IPS-20b (cell line): Measurements from ENCODE around the gene FBXO46.

Experiments
- H3K27ac ChIP-seq: one replicate; pipeline ENCODE4 v1.5.1; 2013; ENCODE audit warnings: low read length
- H3K27me3 ChIP-seq: 2 replicates; pipeline ENCODE4 v1.6.1; 2013; ENCODE audit warnings: mild to moderate bottlenecking, low read length, inconsistent platforms; ENCODE audit not compliant: insufficient read depth
- H3K36me3 ChIP-seq: 2 replicates; pipeline ENCODE4 v1.6.1; 2013; ENCODE audit warnings: low read depth, mild to moderate bottlenecking, inconsistent platforms, low read length, moderate library complexity; ENCODE audit not compliant: insufficient read depth
- H3K4me1 ChIP-seq: 2 replicates; pipeline ENCODE4 v1.6.1; 2013; ENCODE audit warnings: mild to moderate bottlenecking, control low read depth, inconsistent platforms, low read length, moderate library complexity; ENCODE audit not compliant: insufficient read depth
- H3K4me3 ChIP-seq: 2 replicates; pipeline ENCODE4 v1.5.1; 2013; ENCODE audit warnings: mild to moderate bottlenecking, low read length, inconsistent platforms
- H3K9ac ChIP-seq: 2 replicates; pipeline ENCODE4 v1.6.1; 2013; ENCODE audit warnings: low read depth, mild to moderate bottlenecking, inconsistent platforms, low read length, moderate library complexity
- H3K9me3 ChIP-seq: 2 replicates; pipeline ENCODE4 v1.6.1; 2013; ENCODE audit warnings: mild to moderate bottlenecking, low read depth, low read length, inconsistent platforms; ENCODE audit not compliant: insufficient read depth

Gene FBXO46

GRCh38 chr19:45730368-45731288 is at the start of gene FBXO46:
Gene FBXO46 (minus strand): TSS chr19:45730896. CDS start chr19:45713495, 17,401 bp downstream.
- peak within 1 kb of the TSS; percentile 16 for H3K27ac ChIP-seq
- no peaks in the 10 kb centered on the region for H3K36me3 ChIP-seq

GRCh38 chr19:45780146-45780447 is 49.4 kb upstream of the FBXO46 start:
- peaks cover 23% of the 10 kb centered on the region for H3K36me3 ChIP-seq
- H3K4me3 ChIP-seq, result peak overlapping the region; percentile 45; the same call in 1 of the 2 replicates

More at GRCh38 chr19:45730368-45731288, at the start of gene FBXO46:
- Histone ChIP-seq H3K27me3 (no peaks in the 10 kb centered on the region), H3K4me1 (peaks cover 6% of the 10 kb centered on the region), H3K9me3 (no peaks in the 10 kb centered on the region), H3K4me3 (peak within 1 kb of the TSS; percentile 94), H3K9ac (peak within 1 kb of the TSS; percentile 87)

GRCh38 chr19:45779231-45780145 is 48.8 kb upstream of the FBXO46 start:
- Histone ChIP-seq H3K9ac (peak overlapping the region; percentile 22; the same call in 1 of the 2 replicates), H3K4me3 (peak overlapping the region; percentile 63), H3K9me3 (no peaks in the 10 kb centered on the region), H3K27me3 (peaks cover 15% of the 10 kb centered on the region), H3K36me3 (peaks cover 17% of the 10 kb centered on the region), H3K27ac (no peak overlapping the region), H3K4me1 (peaks cover 16% of the 10 kb centered on the region)

More at GRCh38 chr19:45780146-45780447, 49.4 kb upstream of the FBXO46 start:
- Histone ChIP-seq H3K4me1 (peaks cover 16% of the 10 kb centered on the region), H3K27ac (no peak overlapping the region), H3K9me3 (no peaks in the 10 kb centered on the region), H3K9ac (peak overlapping the region; percentile 22; the same call in 1 of the 2 replicates), H3K27me3 (peaks cover 15% of the 10 kb centered on the region)

GRCh38 chr19:45778010-45778661 is 47.4 kb upstream of the FBXO46 start:
- H3K27me3 ChIP-seq, result peaks cover 15% of the 10 kb centered on the region

GRCh38 chr19:45777395-45777961 is 46.8 kb upstream of the FBXO46 start:
- Histone ChIP-seq H3K36me3 (peaks cover 25% of the 10 kb centered on the region), H3K9ac (no peak overlapping the region), H3K9me3 (no peaks in the 10 kb centered on the region), H3K27ac (no peak overlapping the region), H3K4me3 (no peak overlapping the region), H3K4me1 (peaks cover 12% of the 10 kb centered on the region), H3K27me3 (peaks cover 15% of the 10 kb centered on the region)

More at GRCh38 chr19:45778010-45778661, 47.4 kb upstream of the FBXO46 start:
- Histone ChIP-seq H3K27ac (no peak overlapping the region), H3K36me3 (peaks cover 23% of the 10 kb centered on the region), H3K9me3 (no peaks in the 10 kb centered on the region), H3K9ac (no peak overlapping the region), H3K4me3 (no peak overlapping the region), H3K4me1 (peaks cover 15% of the 10 kb centered on the region)

- peaks cover 1% of the 10 kb centered on the region for H3K4me1 ChIP-seq
- H3K9me3 ChIP-seq, result no peaks in the 10 kb centered on the region
- H3K9ac ChIP-seq, result no peak overlapping the region
- H3K27me3 ChIP-seq, result no peaks in the 10 kb centered on the region; the same call in 1 of the 2 replicates
- H3K4me3 ChIP-seq, result no peak overlapping the region
- H3K27ac ChIP-seq, result no peak overlapping the region
- peaks cover 25% of the 10 kb centered on the region for H3K36me3 ChIP-seq
Measured at GRCh38 chr19:45774765-45775164, 44.1 kb upstream of the FBXO46 start.

GRCh38 chr19:45773384-45773783 is 42.7 kb upstream of the FBXO46 start:
- Histone ChIP-seq H3K4me1 (no peaks in the 10 kb centered on the region), H3K36me3 (peaks cover 25% of the 10 kb centered on the region), H3K4me3 (no peak overlapping the region), H3K27me3 (no peaks in the 10 kb centered on the region), H3K9me3 (no peaks in the 10 kb centered on the region), H3K9ac (no peak overlapping the region), H3K27ac (no peak overlapping the region)

- H3K27me3 ChIP-seq, result no peaks in the 10 kb centered on the region
- H3K36me3 ChIP-seq, result peaks cover 22% of the 10 kb centered on the region
- no peak overlapping the region for H3K4me3 ChIP-seq
- no peak overlapping the region for H3K9ac ChIP-seq
- H3K9me3 ChIP-seq, result no peaks in the 10 kb centered on the region
- H3K4me1 ChIP-seq, result no peaks in the 10 kb centered on the region
- H3K27ac ChIP-seq, result no peak overlapping the region
Measured at GRCh38 chr19:45772912-45773311, 42.2 kb upstream of the FBXO46 start.

- no peak overlapping the region for H3K4me3 ChIP-seq
- peaks cover 16% of the 10 kb centered on the region for H3K36me3 ChIP-seq
- no peaks in the 10 kb centered on the region for H3K27me3 ChIP-seq
- H3K9me3 ChIP-seq, result no peaks in the 10 kb centered on the region
- no peak overlapping the region for H3K27ac ChIP-seq
- H3K4me1 ChIP-seq, result no peaks in the 10 kb centered on the region
- no peak overlapping the region for H3K9ac ChIP-seq
Measured at GRCh38 chr19:45772130-45772840, 41.6 kb upstream of the FBXO46 start.

GRCh38 chr19:45771311-45771933 is 40.7 kb upstream of the FBXO46 start:
- Histone ChIP-seq H3K9ac (peak overlapping the region; percentile 55; the same call in 1 of the 2 replicates), H3K27me3 (no peaks in the 10 kb centered on the region), H3K9me3 (no peaks in the 10 kb centered on the region), H3K27ac (no peak overlapping the region), H3K4me3 (peak overlapping the region; percentile 56; the same call in 1 of the 2 replicates), H3K36me3 (peaks cover 7% of the 10 kb centered on the region), H3K4me1 (peaks cover 4% of the 10 kb centered on the region; the same call in 1 of the 2 replicates)
